B cell (primary cell): ENCODE data around the gene ZNF732. TPM values are rescaled to one million over a fixed set of nuclear protein-coding genes. Genes with fewer than 3 reads are reported as not detected.

Experiments used
- ATAC-seq: fragments of 200-7000 bp; cut with Tn5 transposase; one replicate; pipeline ENCODE4 v1.10.0; 2021; ENCODE audit warnings: low read depth, mild to moderate bottlenecking, moderate number of reproducible peaks, moderate library complexity
- CTCF ChIA-PET: fragments of 350-600 bp; sonication (Branson Sonifier 250); formaldehyde crosslinking; loops from one replicate; lab custom pipeline; 2021; ENCODE audit warnings: antibody characterized with exemption, inconsistent platforms; lab: Charles Lee
- POLR2A ChIA-PET: fragments of 350-600 bp; sonication (Branson Sonifier 250); formaldehyde crosslinking; loops from one replicate; lab custom pipeline; 2021; ENCODE audit warnings: antibody characterized with exemption; lab: Charles Lee
- DNase-seq: peaks from one replicate; pipeline ENCODE4 v3.0.0; 2013
- H2AFZ ChIP-seq: 2 replicates; pipeline ENCODE4 v1.6.1; 2012; ENCODE audit warnings: mild to moderate bottlenecking, low read depth, low read length; ENCODE audit not compliant: insufficient read depth, poor library complexity, severe bottlenecking
- H3K27ac ChIP-seq, 2 donors: 1 replicate in 1 of 2; 2 replicates in 1 of 2; pipeline ENCODE4 v1.5.1; 2012 to 2013; ENCODE audit warnings: low read length in 2 of 2, mild to moderate bottlenecking in 2 of 2, moderate library complexity in 1 of 2
- H3K27me3 ChIP-seq, 4 experiments: fragments of 200-600 bp in 1 of 4; sonication (generic) in 1 of 4; replicated peaks in 1 of 4; 1 replicate in 2 of 4; 2 replicates in 2 of 4; pipeline versions ENCODE4 v1.6.1 to v1.7.0; 2013 to 2016; ENCODE audit warnings: low read length in 3 of 4, mild to moderate bottlenecking in 2 of 4, mixed read lengths in 1 of 4, moderate library complexity in 1 of 4; ENCODE audit not compliant: insufficient read depth in 4 of 4, control insufficient read depth in 3 of 4; ENCODE audit errors: control extremely low read depth in 1 of 4
- H3K36me3 ChIP-seq, 2 experiments: replicated peaks in 1 of 2; 1 replicate in 1 of 2; 2 replicates in 1 of 2; pipeline versions ENCODE4 v1.6.1 to v1.7.1; 2013; ENCODE audit warnings: low read length in 1 of 2; ENCODE audit not compliant: insufficient read depth in 2 of 2, control insufficient read depth in 1 of 2; ENCODE audit errors: control extremely low read depth in 1 of 2, extremely low read depth in 1 of 2
- H3K4me1 ChIP-seq, 2 donors: fragments of 200-600 bp in 1 of 2; sonication (generic) in 1 of 2; 1 replicate in 1 of 2; 2 replicates in 1 of 2; pipeline versions ENCODE4 v1.5.1 to v1.6.1; 2013 to 2017; ENCODE audit warnings: low read length in 2 of 2; ENCODE audit not compliant: control insufficient read depth in 2 of 2, insufficient read depth in 2 of 2
- H3K4me2 ChIP-seq: replicated peaks from 2 replicates; pipeline ENCODE3; 2012; ENCODE audit warnings: mild to moderate bottlenecking, low read depth, low read length; ENCODE audit not compliant: poor library complexity, severe bottlenecking
- H3K4me3 ChIP-seq, 5 experiments: fragments of 200-600 bp in 1 of 5; sonication (generic) in 1 of 5; 1 replicate in 3 of 5; 2 replicates in 2 of 5; pipeline versions ENCODE4 v1.5.1 to v1.7.0; 2011 to 2016; ENCODE audit warnings: low read length in 4 of 5, mild to moderate bottlenecking in 4 of 5, low read depth in 2 of 5, control low read depth in 1 of 5, moderate library complexity in 1 of 5; ENCODE audit not compliant: insufficient read depth in 1 of 5; ENCODE audit errors: control extremely low read depth in 1 of 5, extremely low read depth in 1 of 5
- H3K79me2 ChIP-seq: fragments of 200-600 bp; sonication (generic); one replicate; pipeline ENCODE4 v1.6.0; 2016; ENCODE audit warnings: low read length; ENCODE audit not compliant: control insufficient read depth, insufficient read depth
- H3K9ac ChIP-seq: fragments of 200-600 bp; sonication (generic); 2 replicates; pipeline ENCODE4 v1.6.1; 2017; ENCODE audit warnings: mild to moderate bottlenecking, low read length, moderate library complexity
- H3K9me3 ChIP-seq, 3 donors: one replicate each; pipeline versions ENCODE4 v1.6.1 to v1.7.1; 2013; ENCODE audit warnings: low read length in 2 of 3; ENCODE audit not compliant: control insufficient read depth in 2 of 3, insufficient read depth in 1 of 3; ENCODE audit errors: control extremely low read depth in 1 of 3
- H4K20me1 ChIP-seq: 2 replicates; pipeline ENCODE4 v1.6.0; 2012; ENCODE audit warnings: mild to moderate bottlenecking, low read length; ENCODE audit not compliant: insufficient read depth, control insufficient read depth, poor library complexity, severe bottlenecking
- H3K27ac Mint-ChIP-seq: one replicate; pipeline ENCODE4 v1.8.0; 2021; ENCODE audit warnings: mixed read lengths
- H3K27me3 Mint-ChIP-seq: one replicate; pipeline ENCODE4 v1.8.0; 2021; ENCODE audit warnings: mixed read lengths
- H3K4me1 Mint-ChIP-seq: one replicate; pipeline ENCODE4 v1.8.0; 2021; ENCODE audit warnings: mixed read lengths
- H3K4me3 Mint-ChIP-seq: one replicate; pipeline ENCODE4 v1.8.0; 2021; ENCODE audit warnings: mixed read lengths
- H3K9me3 Mint-ChIP-seq: one replicate; pipeline ENCODE4 v1.8.0; 2022; ENCODE audit warnings: mixed read lengths; ENCODE audit not compliant: insufficient read depth
- CTCF ChIP-seq: fragments of 200-600 bp; IDR thresholded peaks from one replicate; pipeline ENCODE4 v1.8.0; 2022; ENCODE audit warnings: antibody characterized with exemption, mild to moderate bottlenecking
- EZH2 ChIP-seq: IDR thresholded peaks from 2 replicates; pipeline ENCODE4 v1.6.1; 2012; ENCODE audit warnings: borderline replicate concordance, low read depth, mild to moderate bottlenecking, moderate library complexity, low read length; ENCODE audit not compliant: insufficient read depth, poor library complexity, severe bottlenecking
- WGBS: methylation state at CpG from one replicate; pipeline ENCODE4 v1.1.5; 2013; ENCODE audit warnings: missing lambda C conversion rate; ENCODE audit not compliant: insufficient coverage; 5-methylcytosine and 5-hydroxymethylcytosine counted together
- intact Hi-C: fragments of 100-400 bp; cut with micrococcal nuclease; formaldehyde crosslinking; loops from one replicate; pipeline ENCODE4 v1.10.0; 2022
- polyA plus RNA-seq: library from polyadenylated mRNA; depleted of rRNA; stranded (reverse); fragments of >200 nt; gene quantifications from 2 replicates; pipeline ENCODE4 v1.2.3, GENCODE V29; 2012
- small RNA-seq: library from RNA; depleted of rRNA; stranded (forward); fragments of <200 nt; gene quantifications from one replicate; pipeline ENCODE3, GENCODE V24; 2012; ENCODE audit warnings: low replicate concordance, low read depth; ENCODE audit not compliant: insufficient read length
- total RNA-seq, 2 donors: library from RNA; stranded (reverse); fragments of 120-200 nt in 1 of 2; gene quantifications; 1 replicate in 1 of 2; 2 replicates in 1 of 2; pipeline versions ENCODE4 v1.2.3 to v1.2.4, GENCODE V29; 2013 to 2022

Gene ZNF732
- total and polyA plus RNA-seq, 2 donors (not counting 1 experiment from before 2014, with no cell fraction given), result not detected

- no peaks in the 10 kb centered on the region for H3K79me2 ChIP-seq
- peaks cover 0 to 29% (median 5%) of the 10 kb centered on the region in 3 donors for H3K9me3 ChIP-seq
- H3K27ac ChIP-seq, result no peak overlapping the region
- POLR2A ChIA-PET, result no interaction called here
- TF ChIP-seq CTCF (no peak), EZH2 (no peak)
- H3K36me3 ChIP-seq, result no peaks in the 10 kb centered on the region
- intact Hi-C loops, result no loop called here
- no peak overlapping the region for H3K4me2 ChIP-seq
- WGBS, result no CpG with 5 or more reads among the region's 1 CpG
- no peak overlapping the region for H3K27ac Mint-ChIP-seq
- H3K9ac ChIP-seq, result no peak overlapping the region
- DNase-seq (no peak), ATAC-seq (no peak)
- H3K4me1 ChIP-seq, result no peaks in the 10 kb centered on the region
- H3K4me3 Mint-ChIP-seq, result no peak overlapping the region
- H3K27me3 ChIP-seq, result no peaks in the 10 kb centered on the region
- no peak overlapping the region for H2AFZ ChIP-seq
- H3K9me3 Mint-ChIP-seq, result peaks cover 7% of the 10 kb centered on the region
- no peak overlapping the region for H3K4me3 ChIP-seq
- no peaks in the 10 kb centered on the region for H3K4me1 Mint-ChIP-seq
- CTCF ChIA-PET, result no interaction called here
- H4K20me1 ChIP-seq, result no peaks in the 10 kb centered on the region
- H3K27me3 Mint-ChIP-seq, result no peaks in the 10 kb centered on the region
These were observed 81.3 kb downstream of the ZNF732 start for GRCh38 chr4:223913-224497.

Small RNA genes lying within 50 kb of the gene (small RNA-seq; reads per million reads assigned to genes)
- not detected for gene AC079140.2
- not detected for gene MIR571

Other genes with a start within 250 kb of the ZNF732 start
- gene ZNF718, start 181.0 kb downstream of the ZNF732 start, total RNA-seq, result 18.0 and 18.2 TPM in 2 replicates
- 5.3 and 6.7 TPM in 2 replicates for gene ZNF718, start 181.0 kb downstream of the ZNF732 start, polyA plus RNA-seq
- 68.1 and 73.0 TPM in 2 replicates for gene ZNF141, start 32.3 kb upstream of the ZNF732 start, total RNA-seq
- gene ZNF141, start 32.3 kb upstream of the ZNF732 start, polyA plus RNA-seq, result 8.0 and 9.1 TPM in 2 replicates
- gene ZNF721, start 193.7 kb upstream of the ZNF732 start, total RNA-seq, result 71.6 and 79.2 TPM in 2 replicates
- gene ZNF721, start 193.7 kb upstream of the ZNF732 start, polyA plus RNA-seq, result 32.2 and 37.0 TPM in 2 replicates
- gene PIGG, start 193.7 kb upstream of the ZNF732 start, total RNA-seq, result 113 and 125 TPM in 2 replicates
- gene PIGG, start 193.7 kb upstream of the ZNF732 start, polyA plus RNA-seq, result 65.2 and 90.4 TPM in 2 replicates